Coronary artery (tissue), 2 donors: ENCODE data around the gene MAPK8.

Experiments used
- DNase-seq: peaks from one replicate; pipeline ENCODE4 v3.0.0-alpha.2; 2017; ENCODE audit warnings: low spot score
- H3K27ac ChIP-seq, 2 donors: fragments of 200-600 bp; sonication (generic); one replicate each; pipeline ENCODE4 v1.5.1; 2016 to 2019
- H3K4me3 ChIP-seq: fragments of 200-600 bp; sonication (generic); 2 replicates; pipeline ENCODE4 v1.5.1; 2016; ENCODE audit warnings: mild to moderate bottlenecking, moderate library complexity
- CTCF ChIP-seq: fragments of 200-600 bp; sonication (generic); IDR thresholded peaks from one replicate; pipeline ENCODE4 v1.5.1; 2019; ENCODE audit warnings: antibody characterized with exemption

Gene MAPK8

GRCh38 chr10:48423884-48424283, 117.4 kb downstream of the MAPK8 start:
- Histone ChIP-seq H3K27ac (no peak overlapping the region), H3K4me3 (no peak overlapping the region)
- TF ChIP-seq CTCF = no peak
- no peak for DNase-seq

GRCh38 chr10:48428896-48429295, 122.4 kb downstream of the MAPK8 start:
- Histone ChIP-seq H3K27ac (no peak overlapping the region), H3K4me3 (no peak overlapping the region)
- no peak for TF ChIP-seq CTCF
- DNase-seq = no peak

DNA sequence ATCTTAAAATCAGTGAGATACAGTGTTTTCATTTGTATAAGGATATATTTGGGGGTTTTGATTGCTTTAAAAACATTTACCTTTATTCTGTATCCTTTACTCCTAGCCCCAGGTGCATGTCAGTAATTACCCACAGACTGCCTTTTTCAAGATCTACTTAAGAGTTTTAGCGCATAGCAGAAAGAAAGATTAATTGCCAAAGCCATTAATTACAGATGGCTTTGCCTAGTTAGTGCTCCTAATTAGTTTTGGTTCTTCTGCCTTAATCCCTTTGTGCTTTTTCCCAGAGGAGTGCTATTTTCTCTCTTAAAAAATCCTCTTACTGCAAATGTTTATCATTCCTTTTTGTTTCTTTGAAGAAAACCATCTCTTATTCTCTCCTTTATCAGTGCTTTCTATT, 122.8 kb downstream of the MAPK8 start:
- no peak for TF ChIP-seq CTCF
- Histone ChIP-seq H3K4me3 (no peak overlapping the region), H3K27ac (no peak overlapping the region)
- DNase-seq = no peak

DNA sequence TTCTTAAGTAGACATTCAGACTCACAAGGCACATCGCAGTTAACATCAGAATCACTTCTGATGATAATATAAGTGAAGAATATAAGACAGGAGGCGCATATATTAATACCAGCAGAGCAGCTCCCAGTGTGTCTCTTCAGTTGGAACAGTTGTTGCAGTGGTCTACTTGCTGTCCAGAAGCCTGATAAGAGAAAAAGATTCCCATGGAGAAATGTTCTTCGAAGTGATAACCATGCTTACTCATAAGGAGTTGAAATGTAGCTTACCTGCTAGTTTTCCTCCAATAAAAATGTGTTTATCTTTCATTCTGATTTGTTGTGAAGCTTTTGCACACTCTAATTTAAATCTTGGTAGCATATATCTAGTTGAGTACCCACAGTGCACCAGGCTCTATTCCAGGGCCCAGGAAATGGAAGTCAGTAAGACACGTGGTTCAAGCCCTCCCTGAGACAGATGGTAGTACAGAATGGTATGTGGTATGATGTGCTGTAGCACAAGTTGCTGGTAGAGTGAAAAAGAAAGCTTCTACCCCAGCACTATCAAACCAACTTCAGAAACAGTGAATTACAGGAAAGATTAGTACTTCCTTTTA, 124.0 kb downstream of the MAPK8 start:
- no peak overlapping the region for H3K27ac ChIP-seq
- no peak for TF ChIP-seq CTCF
- H3K4me3 ChIP-seq = no peak overlapping the region
- no peak for DNase-seq

- no peak overlapping the region for H3K27ac ChIP-seq
- H3K4me3 ChIP-seq = no peak overlapping the region
- DNase-seq = no peak
- TF ChIP-seq CTCF = no peak
These were observed 125.4 kb downstream of the MAPK8 start for GRCh38 chr10:48431871-48432270.

GRCh38 chr10:48437546-48437945, 131.1 kb downstream of the MAPK8 start:
- Histone ChIP-seq H3K4me3 (no peak overlapping the region), H3K27ac (no peak overlapping the region)
- no peak for TF ChIP-seq CTCF
- DNase-seq = no peak

GRCh38 chr10:48439031-48439430, 132.6 kb downstream of the MAPK8 start:
- Histone ChIP-seq H3K27ac (no peak overlapping the region), H3K4me3 (no peak overlapping the region)
- TF ChIP-seq CTCF = no peak
- DNase-seq = no peak
